ENCODE data around the gene OSBPL1A. TPM values are rescaled to one million over a fixed set of nuclear protein-coding genes. Genes with fewer than 3 reads are reported as not detected.

OSBPL1A gene
- total RNA-seq, 4 donors from 2014 or later, result 81.4 to 109 (median 99.3) TPM

DNA sequence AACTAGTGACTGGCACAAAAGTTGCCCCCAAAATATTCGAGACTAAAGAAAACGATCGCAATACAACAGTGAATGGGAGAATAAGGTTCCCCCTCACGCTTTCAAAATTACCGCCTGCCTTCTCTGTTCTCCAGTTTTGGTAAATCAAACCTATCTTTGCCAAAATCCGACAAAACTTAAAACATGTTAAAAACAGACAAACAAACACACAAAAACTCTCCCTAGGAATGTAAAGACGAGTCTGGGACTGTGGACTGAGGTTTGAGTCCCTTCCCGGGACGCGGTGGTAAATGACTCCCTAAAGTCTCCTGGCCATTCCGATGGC lies 28.4 kb upstream of the OSBPL1A start:
- Histone ChIP-seq H3K4me1 (peaks cover 0 to 14% (median 6%) of the 10 kb centered on the region in 4 donors), H3K27me3 (peaks cover 0 to 34% of the 10 kb centered on the region in 2 donors), H3K27ac (peak overlapping the region in 3 of 4 donors; percentile 72 to 86 (median 79)), H3K4me3 (peak overlapping the region; percentile 66 to 85 (median 78)), H3K9me3 (no peaks in the 10 kb centered on the region), H3K36me3 (peaks cover 0 to 13% (median 0%) of the 10 kb centered on the region in 3 donors)
- DNase-seq (ENCODE audit: low spot score in 2 of 2), result no peak
- TF ChIP-seq EP300 (IDR thresholded peaks at IDR 0.05), result no peak
- TF ChIP-seq, protein P1, sequence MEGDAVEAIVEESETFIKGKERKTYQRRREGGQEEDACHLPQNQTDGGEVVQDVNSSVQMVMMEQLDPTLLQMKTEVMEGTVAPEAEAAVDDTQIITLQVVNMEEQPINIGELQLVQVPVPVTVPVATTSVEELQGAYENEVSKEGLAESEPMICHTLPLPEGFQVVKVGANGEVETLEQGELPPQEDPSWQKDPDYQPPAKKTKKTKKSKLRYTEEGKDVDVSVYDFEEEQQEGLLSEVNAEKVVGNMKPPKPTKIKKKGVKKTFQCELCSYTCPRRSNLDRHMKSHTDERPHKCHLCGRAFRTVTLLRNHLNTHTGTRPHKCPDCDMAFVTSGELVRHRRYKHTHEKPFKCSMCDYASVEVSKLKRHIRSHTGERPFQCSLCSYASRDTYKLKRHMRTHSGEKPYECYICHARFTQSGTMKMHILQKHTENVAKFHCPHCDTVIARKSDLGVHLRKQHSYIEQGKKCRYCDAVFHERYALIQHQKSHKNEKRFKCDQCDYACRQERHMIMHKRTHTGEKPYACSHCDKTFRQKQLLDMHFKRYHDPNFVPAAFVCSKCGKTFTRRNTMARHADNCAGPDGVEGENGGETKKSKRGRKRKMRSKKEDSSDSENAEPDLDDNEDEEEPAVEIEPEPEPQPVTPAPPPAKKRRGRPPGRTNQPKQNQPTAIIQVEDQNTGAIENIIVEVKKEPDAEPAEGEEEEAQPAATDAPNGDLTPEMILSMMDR (IDR thresholded peaks at IDR 0.05), result no peak
- no peak for TF ChIP-seq POLR2A (IDR thresholded peaks at IDR 0.05)
- WGBS, 2 donors, result 28 to 30% methylated on average over 11 of the region's 11 CpGs

DNA sequence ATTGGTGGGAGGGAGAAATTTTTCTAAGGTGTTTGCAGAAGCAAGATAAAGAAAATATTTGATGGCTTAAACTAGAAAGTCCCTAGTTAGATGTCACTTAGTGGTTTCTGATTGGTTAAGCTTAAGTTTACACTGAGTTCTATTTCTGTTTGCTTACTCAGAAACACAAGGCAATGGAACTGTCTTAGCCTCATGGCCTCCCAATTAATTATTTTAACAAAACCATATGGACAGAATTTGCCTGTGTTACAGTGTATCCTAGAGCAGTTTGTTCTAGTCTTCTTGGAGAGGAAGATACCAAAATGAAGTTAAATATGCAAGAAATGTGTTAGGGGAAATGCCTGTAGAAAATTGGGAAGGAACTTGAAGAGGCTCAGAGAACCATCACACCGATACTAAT lies 24.2 kb upstream of the OSBPL1A start:
- Histone ChIP-seq H3K27me3 (peaks cover 0 to 74% of the 10 kb centered on the region in 2 donors), H3K4me3 (no peak overlapping the region), H3K4me1 (no peaks in the 10 kb centered on the region), H3K27ac (no peak overlapping the region), H3K36me3 (no peaks in the 10 kb centered on the region), H3K9me3 (no peaks in the 10 kb centered on the region)
- WGBS, 2 donors, result 77 to 90% methylated on average over 1 of the region's 1 CpG
- TF ChIP-seq, protein P1 (IDR thresholded peaks at IDR 0.05), result no peak
- TF ChIP-seq POLR2A (IDR thresholded peaks at IDR 0.05) (no peak), EP300 (IDR thresholded peaks at IDR 0.05) (no peak)
- DNase-seq (ENCODE audit: low spot score in 2 of 2), result no peak

DNA sequence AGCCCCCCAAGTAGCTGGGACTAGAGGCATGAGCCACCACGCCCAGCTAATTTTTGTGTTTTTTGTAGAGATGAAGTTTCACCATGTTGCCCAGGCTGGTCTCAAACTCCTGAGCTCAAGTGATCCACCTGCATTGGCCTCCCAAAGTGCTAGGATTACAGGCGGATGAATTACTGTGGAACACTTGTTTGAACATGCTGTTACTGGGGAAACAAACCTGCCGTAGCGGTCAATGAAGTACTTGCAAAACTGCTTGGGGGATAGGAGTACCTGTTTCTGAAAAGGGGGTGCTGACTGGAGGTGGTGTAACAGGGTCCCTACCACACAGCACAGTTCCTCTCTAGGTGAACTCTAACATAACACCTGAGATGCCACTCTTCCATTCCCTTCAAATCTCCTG lies 22.9 kb upstream of the OSBPL1A start:
- WGBS, 2 donors, result 83 to 92% methylated on average over 4 of the region's 4 CpGs
- peaks cover 0 to 78% of the 10 kb centered on the region in 2 donors for H3K27me3 ChIP-seq
- no peak overlapping the region for H3K27ac ChIP-seq
- H3K4me3 ChIP-seq, result no peak overlapping the region
- no peaks in the 10 kb centered on the region for H3K9me3 ChIP-seq
- H3K4me1 ChIP-seq, result no peaks in the 10 kb centered on the region
- H3K36me3 ChIP-seq, result no peaks in the 10 kb centered on the region
- no peak for DNase-seq (ENCODE audit: low spot score in 2 of 2)
- TF ChIP-seq EP300 (IDR thresholded peaks at IDR 0.05) (no peak), POLR2A (IDR thresholded peaks at IDR 0.05) (no peak)
- TF ChIP-seq, protein P1 (IDR thresholded peaks at IDR 0.05), result no peak

DNA sequence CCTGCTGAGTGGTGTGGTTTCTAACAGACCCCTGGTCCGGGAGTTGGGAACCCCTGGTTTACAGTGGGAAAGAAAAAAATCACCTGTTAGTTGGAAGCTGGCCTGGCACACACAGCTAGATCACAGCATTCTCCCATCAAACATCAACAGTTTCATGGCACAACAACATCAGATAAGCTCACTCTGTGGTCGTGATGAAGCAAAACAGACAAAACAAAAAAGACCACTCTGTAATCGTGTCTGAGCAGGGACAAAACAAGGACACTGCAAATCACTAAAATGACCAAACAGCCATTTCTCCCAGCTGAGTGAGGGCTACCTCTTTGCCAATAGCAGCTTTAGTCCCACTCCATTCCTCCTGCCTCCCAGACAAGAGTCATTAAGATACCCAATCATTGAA lies 19.9 kb upstream of the OSBPL1A start:
- no peaks in the 10 kb centered on the region for H3K9me3 ChIP-seq
- H3K4me1 ChIP-seq, result no peaks in the 10 kb centered on the region
- H3K27ac ChIP-seq, result no peak overlapping the region
- TF ChIP-seq EP300 (IDR thresholded peaks at IDR 0.05), result no peak
- H3K27me3 ChIP-seq, result peaks cover 0 to 62% of the 10 kb centered on the region in 2 donors
- 18 to 28% methylated on average over 3 of the region's 3 CpGs for WGBS, 2 donors
- no peak overlapping the region for H3K4me3 ChIP-seq
- H3K36me3 ChIP-seq, result no peaks in the 10 kb centered on the region
- DNase-seq (ENCODE audit: low spot score in 2 of 2), result no peak

DNA sequence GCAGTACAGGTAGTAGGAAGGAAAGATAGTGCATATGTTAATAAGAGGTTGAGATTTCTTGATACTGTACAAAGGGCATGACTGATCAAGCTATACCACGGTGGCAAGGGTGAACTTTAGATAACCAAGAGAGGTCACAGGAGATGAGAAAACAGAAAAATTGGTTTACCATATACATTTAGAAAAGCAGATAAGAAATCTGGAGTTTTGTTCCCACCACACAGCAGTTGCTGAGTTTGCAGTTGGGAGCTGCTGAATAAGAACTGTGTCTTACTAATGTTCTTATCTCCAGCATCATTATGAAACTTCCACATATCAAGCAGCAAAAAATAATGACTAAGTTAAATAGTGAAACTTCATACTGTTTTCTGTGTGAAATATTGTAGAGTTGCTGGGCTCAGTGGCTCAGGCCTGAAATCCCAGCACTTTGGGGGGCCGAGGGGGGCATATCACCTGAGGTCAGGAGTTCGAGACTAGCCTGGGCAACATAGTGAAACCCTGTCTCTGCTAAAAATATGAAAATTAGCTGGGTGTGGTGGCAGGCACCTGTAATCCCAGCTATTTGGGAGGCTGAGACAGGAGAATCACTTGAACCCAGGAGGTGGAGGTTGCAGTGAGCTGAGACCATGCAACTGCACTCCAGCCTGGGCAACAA lies 16.9 kb upstream of the OSBPL1A start:
- no peaks in the 10 kb centered on the region for H3K4me1 ChIP-seq
- no peak for DNase-seq (ENCODE audit: low spot score in 2 of 2)
- peaks cover 0 to 41% of the 10 kb centered on the region in 2 donors for H3K27me3 ChIP-seq
- no peaks in the 10 kb centered on the region for H3K9me3 ChIP-seq
- TF ChIP-seq EP300 (IDR thresholded peaks at IDR 0.05), result no peak
- TF ChIP-seq, protein P1 (IDR thresholded peaks at IDR 0.05), result no peak
- no peak for TF ChIP-seq POLR2A (IDR thresholded peaks at IDR 0.05)
- no peak overlapping the region for H3K27ac ChIP-seq
- no peaks in the 10 kb centered on the region for H3K36me3 ChIP-seq
- 84 to 95% methylated on average over 3 of the region's 3 CpGs for WGBS, 2 donors
- no peak overlapping the region for H3K4me3 ChIP-seq
